ENCODE measurements around the gene RHOU.

RHOU gene

DNA sequence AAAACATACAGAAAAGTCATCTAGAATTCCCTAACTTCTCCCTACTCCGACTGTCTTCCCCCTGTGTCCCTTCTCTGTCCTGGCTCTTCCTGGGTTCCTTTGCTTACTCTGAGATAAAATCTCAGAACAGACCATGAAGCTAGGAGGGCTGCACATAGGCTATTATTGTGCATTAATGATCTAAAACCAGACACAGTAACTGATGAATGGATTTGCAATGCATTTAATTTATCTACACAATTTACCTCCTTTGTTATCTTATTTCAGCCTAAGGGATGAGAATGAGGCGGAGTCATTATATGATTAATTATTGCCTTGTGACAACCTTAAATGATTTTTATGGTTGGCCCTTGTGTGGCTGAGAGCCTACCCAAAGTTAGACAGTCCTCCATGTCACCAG, 14.5 kb downstream of the RHOU start:
- in situ Hi-C loops (cut with HindIII; ENCODE audit: low pct_ligation_motif_present, low sequenced_read_pairs) = no loop called here
- Histone ChIP-seq H3K4me3 (ENCODE audit: low read depth, low read length) (no peak overlapping the region), H3K27ac (no peak overlapping the region), H3K36me3 (replicated peaks) (no peaks in the 10 kb centered on the region), H3K27me3 (replicated peaks) (peaks cover 18% of the 10 kb centered on the region)
- DNase-seq = no peak
- TF ChIP-seq CTCF (IDR thresholded peaks at IDR 0.05; ENCODE audit: low read depth, low read length, missing control alignments) = no peak

GRCh38 chr1:228750915-228751314, 15.6 kb downstream of the RHOU start:
- in situ Hi-C loops (cut with HindIII; ENCODE audit: low pct_ligation_motif_present, low sequenced_read_pairs) = no loop called here
- Histone ChIP-seq H3K36me3 (replicated peaks) (no peaks in the 10 kb centered on the region), H3K27me3 (replicated peaks) (peaks cover 30% of the 10 kb centered on the region), H3K27ac (no peak overlapping the region), H3K4me3 (ENCODE audit: low read depth, low read length) (no peak overlapping the region)
- DNase-seq = no peak
- TF ChIP-seq CTCF (IDR thresholded peaks at IDR 0.05; ENCODE audit: low read depth, low read length, missing control alignments) = no peak

DNA sequence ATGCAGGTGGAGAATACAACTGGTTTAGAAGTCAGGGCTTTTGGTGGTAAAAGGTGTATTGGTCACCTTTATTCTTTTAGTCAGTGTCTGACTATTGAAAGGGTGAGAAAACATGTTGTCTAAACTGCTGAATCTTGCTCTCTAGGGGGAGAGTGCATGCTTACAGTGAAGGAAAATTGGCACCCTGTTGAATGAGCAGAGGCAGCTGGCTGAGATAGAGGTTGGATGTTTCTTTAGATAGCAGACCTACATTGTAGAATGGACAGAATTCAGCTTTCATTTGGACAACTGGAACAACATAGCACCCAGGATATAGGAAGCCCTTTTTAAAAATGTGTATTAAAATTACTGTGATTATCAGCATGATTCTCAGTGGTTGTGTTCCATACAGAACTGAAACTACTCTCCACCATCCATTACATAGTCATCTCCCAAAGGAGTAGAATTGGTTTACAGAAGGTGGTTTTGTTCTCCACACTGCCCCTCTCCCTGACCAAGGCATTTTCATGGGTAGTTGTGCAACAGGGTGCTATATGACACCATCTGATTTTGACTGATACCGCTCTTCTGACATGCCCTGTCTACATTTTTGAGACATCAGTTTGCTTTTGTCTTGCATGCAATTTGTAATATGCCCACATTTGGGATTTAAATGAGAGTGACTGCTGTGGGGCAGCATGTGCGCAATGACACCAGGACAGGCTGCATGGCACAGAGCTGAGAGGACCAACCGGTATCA, 16.2 kb downstream of the RHOU start:
- Histone ChIP-seq H3K4me3 (ENCODE audit: low read depth, low read length) (no peak overlapping the region), H3K27ac (no peak overlapping the region), H3K27me3 (replicated peaks) (peaks cover 31% of the 10 kb centered on the region), H3K36me3 (replicated peaks) (no peaks in the 10 kb centered on the region)
- DNase-seq = no peak
- no peak for TF ChIP-seq CTCF (IDR thresholded peaks at IDR 0.05; ENCODE audit: low read depth, low read length, missing control alignments)
- in situ Hi-C loops (cut with HindIII; ENCODE audit: low pct_ligation_motif_present, low sequenced_read_pairs) = no loop called here

GRCh38 chr1:228752258-228752657, 17.0 kb downstream of the RHOU start:
- H3K36me3 ChIP-seq (replicated peaks) = no peaks in the 10 kb centered on the region
- H3K27me3 ChIP-seq (replicated peaks) = peaks cover 31% of the 10 kb centered on the region
- no peak overlapping the region for H3K27ac ChIP-seq
- no peak for DNase-seq
- in situ Hi-C loops (cut with HindIII; ENCODE audit: low pct_ligation_motif_present, low sequenced_read_pairs) = no loop called here
- no peak overlapping the region for H3K4me3 ChIP-seq (ENCODE audit: low read depth, low read length)
- TF ChIP-seq CTCF (IDR thresholded peaks at IDR 0.05; ENCODE audit: low read depth, low read length, missing control alignments) = no peak

- Histone ChIP-seq H3K27ac (no peak overlapping the region), H3K27me3 (replicated peaks) (peaks cover 31% of the 10 kb centered on the region), H3K36me3 (replicated peaks) (no peaks in the 10 kb centered on the region), H3K4me3 (ENCODE audit: low read depth, low read length) (no peak overlapping the region)
- in situ Hi-C loops (cut with HindIII; ENCODE audit: low pct_ligation_motif_present, low sequenced_read_pairs) = no loop called here
- DNase-seq = no peak
- TF ChIP-seq CTCF (IDR thresholded peaks at IDR 0.05; ENCODE audit: low read depth, low read length, missing control alignments) = no peak
Measured at GRCh38 chr1:228752675-228753265, 17.5 kb downstream of the RHOU start.

Data from brain microvascular endothelial cell (primary cell).